HepG2 (cell line): ENCODE measurements around the gene UBR7. TPM values are rescaled to one million over a fixed set of nuclear protein-coding genes. Genes with fewer than 3 reads are reported as not detected.

Experiments
- DBP ChIP-seq: sonication (generic); formaldehyde crosslinking; IDR thresholded peaks from 2 replicates; pipeline ENCODE4 v1.4.0; 2020; ENCODE audit warnings: missing genetic modification reagents; ENCODE audit errors: not compliant biosample characterization
- HNRNPH1 ChIP-seq: fragments of 200-400 bp; formaldehyde crosslinking; optimal IDR thresholded peaks from 2 replicates; pipeline ENCODE3; 2017; ENCODE audit warnings: mild to moderate bottlenecking, low read depth, low read length
- LCORL ChIP-seq, 2 experiments: fragments of 450-650 bp in 1 of 2; sonication (generic) in 1 of 2; formaldehyde crosslinking in 1 of 2; IDR thresholded peaks; 2 replicates each; pipeline versions ENCODE4 v1.5.0 to v1.6.1; 2017 to 2020; ENCODE audit warnings: antibody characterized with exemption in 1 of 2, missing genetic modification reagents in 1 of 2
- MTA3 ChIP-seq: sonication (generic); formaldehyde crosslinking; IDR thresholded peaks from 2 replicates; pipeline ENCODE4 v1.4.0; 2020; ENCODE audit warnings: missing genetic modification reagents
- NAIF1 ChIP-seq: sonication (generic); formaldehyde crosslinking; IDR thresholded peaks from 2 replicates; pipeline ENCODE4 v1.5.0; 2020; ENCODE audit warnings: mild to moderate bottlenecking, missing genetic modification reagents, borderline replicate concordance
- PRDM4 ChIP-seq: sonication (generic); formaldehyde crosslinking; IDR thresholded peaks from 2 replicates; pipeline ENCODE4 v1.9.0; 2021; ENCODE audit warnings: missing genetic modification reagents, borderline replicate concordance
- RBAK ChIP-seq: sonication (generic); formaldehyde crosslinking; IDR thresholded peaks from 2 replicates; pipeline ENCODE4 v1.5.1; 2020; ENCODE audit warnings: mild to moderate bottlenecking, missing genetic modification reagents
- RBM39 ChIP-seq: fragments of 200-400 bp; formaldehyde crosslinking; IDR thresholded peaks from one replicate; pipeline ENCODE4 v1.6.1; 2018; ENCODE audit warnings: antibody characterized with exemption, mild to moderate bottlenecking, low read depth, low read length; ENCODE audit not compliant: poor library complexity, severe bottlenecking
- RERE ChIP-seq: IDR thresholded peaks from 2 replicates; pipeline ENCODE4 v1.6.1; 2016; ENCODE audit warnings: low read depth, missing genetic modification reagents, missing compliant biosample characterization
- SIN3B ChIP-seq: fragments of 150-350 bp; IDR thresholded peaks from 2 replicates; pipeline ENCODE4 v1.6.1; 2014; ENCODE audit warnings: low read length
- SRSF4 ChIP-seq: fragments of 200-400 bp; formaldehyde crosslinking; IDR thresholded peaks from one replicate; pipeline ENCODE4 v1.6.1; 2018; ENCODE audit warnings: mild to moderate bottlenecking, low read depth, low read length, moderate library complexity; ENCODE audit not compliant: poor library complexity, severe bottlenecking
- XRCC5 ChIP-seq: fragments of 200-400 bp; formaldehyde crosslinking; optimal IDR thresholded peaks from 2 replicates; pipeline ENCODE3; 2017; ENCODE audit warnings: mild to moderate bottlenecking, low read length
- ZBTB8A ChIP-seq: sonication (generic); formaldehyde crosslinking; IDR thresholded peaks from 2 replicates; pipeline ENCODE4 v1.4.0; 2020; ENCODE audit warnings: mild to moderate bottlenecking, low read depth, missing genetic modification reagents, borderline replicate concordance
- ZKSCAN5 ChIP-seq: sonication (generic); formaldehyde crosslinking; IDR thresholded peaks from 2 replicates; pipeline ENCODE4 v1.5.1; 2020; ENCODE audit warnings: mild to moderate bottlenecking, missing genetic modification reagents
- ZMYM4 ChIP-seq: sonication (generic); formaldehyde crosslinking; IDR thresholded peaks from 2 replicates; pipeline ENCODE4 v1.8.1; 2023; ENCODE audit warnings: mild to moderate bottlenecking, missing genetic modification reagents
- ZNF382 ChIP-seq: sonication (generic); formaldehyde crosslinking; IDR thresholded peaks from 2 replicates; pipeline ENCODE4 v1.5.0; 2020; ENCODE audit warnings: missing genetic modification reagents, mild to moderate bottlenecking, borderline replicate concordance
- ZNF430 ChIP-seq: sonication (generic); formaldehyde crosslinking; IDR thresholded peaks from 2 replicates; pipeline ENCODE4 v1.9.0; 2021; ENCODE audit warnings: mild to moderate bottlenecking, missing genetic modification reagents
- ZNF720 ChIP-seq: sonication (generic); formaldehyde crosslinking; IDR thresholded peaks from 2 replicates; pipeline ENCODE4 v1.4.0; 2020; ENCODE audit warnings: missing genetic modification reagents
- ZNF746 ChIP-seq: sonication (generic); formaldehyde crosslinking; IDR thresholded peaks from 2 replicates; pipeline ENCODE4 v1.8.0; 2022; ENCODE audit warnings: mild to moderate bottlenecking, missing genetic modification reagents
- polyA plus RNA-seq, 8 experiments: library from polyadenylated mRNA; depleted of rRNA in 3 of 8; stranded (reverse) in 7 of 8; unstranded in 1 of 8; fragments of >200 nt; fragmentation: Illumina TruSeq in 4 of 8; extraction: Trizol in 4 of 8; gene quantifications; 2 replicates each; pipeline versions ENCODE4 v1.2.1 to v1.2.3, GENCODE V29; 2011 to 2016; ENCODE audit warnings: low read depth in 4 of 8, missing spikeins in 1 of 8, mixed read lengths in 1 of 8; ENCODE audit not compliant: insufficient read depth in 1 of 8
- total RNA-seq, 5 experiments: library from RNA; depleted of rRNA; stranded (reverse); fragments of >200 nt; fragmentation: Illumina TruSeq; extraction: Trizol; gene quantifications; 2 replicates each; pipeline ENCODE4 v1.2.3, GENCODE V29; 2016; ENCODE audit warnings: low read depth in 1 of 5

UBR7 gene
- total and polyA plus RNA-seq, 2 of the 13 experiments (the other 11 are each of a cell fraction or from before 2014, with no cell fraction given) = 11.0 to 19.7 TPM

- TF ChIP-seq PRDM4 (CRISPR knock-in tag) (no peak), NAIF1 (CRISPR knock-in tag) (no peak), ZNF720 (no peak), RERE (CRISPR knock-in tag) (no peak), SRSF4 (no peak), SIN3B (no peak), RBAK (CRISPR knock-in tag) (no peak), MTA3 (no peak; the same call in 1 of the 2 replicates), ZBTB8A (CRISPR knock-in tag) (no peak), DBP (peak; percentile 45), ZKSCAN5 (CRISPR knock-in tag) (no peak), ZNF430 (CRISPR knock-in tag) (no peak; the same call in 1 of the 2 replicates), ZNF746 (no peak; the same call in 1 of the 2 replicates), XRCC5 (peak; percentile 18), HNRNPH1 (no peak), ZMYM4 (CRISPR knock-in tag) (peak; percentile 53; the same call in 1 of the 2 replicates), ZNF382 (CRISPR knock-in tag) (no peak), LCORL (IDR thresholded peaks at IDR 0.05) (no peak), LCORL (CRISPR knock-in tag; IDR thresholded peaks at IDR 0.05) (0 out of 2 replicates have a peak, but pooled peaks have one; percentile 35), RBM39 (peak; percentile 64)
Measured at GRCh38 chr14:93184391-93185348, 22.4 kb upstream of the UBR7 start, which contains the start of the genes LYSET and MOAP1 (continued).
